ENCODE data around the gene PDE1C. TPM values are rescaled to one million over a fixed set of nuclear protein-coding genes. Genes with fewer than 3 reads are reported as not detected.

The PDE1C gene
- total RNA-seq, 1 donor from 2014 or later, result 0.26 TPM

- Mint-ChIP-seq H3K36me3 (ENCODE audit: low read depth) (no peaks in the 10 kb centered on the region), H3K9me3 (no peaks in the 10 kb centered on the region), H3K27me3 (ENCODE audit: low read depth) (no peaks in the 10 kb centered on the region), H3K27ac (ENCODE audit: unreplicated experiment) (no peak overlapping the region), H3K4me1 (no peaks in the 10 kb centered on the region), H3K4me3 (no peak overlapping the region)
- no peak for TF ChIP-seq CTCF (conservative IDR thresholded peaks at IDR 0.05)
- DNase-seq (ENCODE audit: low read depth, low spot score), result no peak
These were observed 115.7 kb downstream of the PDE1C start for GRCh38 chr7:31954500-31954899.

- Mint-ChIP-seq H3K27me3 (ENCODE audit: low read depth) (no peaks in the 10 kb centered on the region), H3K27ac (ENCODE audit: unreplicated experiment) (no peak overlapping the region), H3K4me1 (no peaks in the 10 kb centered on the region), H3K9me3 (no peaks in the 10 kb centered on the region), H3K36me3 (ENCODE audit: low read depth) (no peaks in the 10 kb centered on the region), H3K4me3 (no peak overlapping the region)
- DNase-seq (ENCODE audit: low read depth, low spot score), result no peak
- no peak for TF ChIP-seq CTCF (conservative IDR thresholded peaks at IDR 0.05)
These were observed 116.8 kb downstream of the PDE1C start for GRCh38 chr7:31953432-31953831.

GRCh38 chr7:31950091-31950755 lies 120.0 kb downstream of the PDE1C start:
- no peak for TF ChIP-seq CTCF (conservative IDR thresholded peaks at IDR 0.05)
- Mint-ChIP-seq H3K27ac (ENCODE audit: unreplicated experiment) (no peak overlapping the region), H3K9me3 (peaks cover 11% of the 10 kb centered on the region), H3K4me3 (no peak overlapping the region), H3K27me3 (ENCODE audit: low read depth) (no peaks in the 10 kb centered on the region), H3K36me3 (ENCODE audit: low read depth) (peaks cover 7% of the 10 kb centered on the region), H3K4me1 (no peaks in the 10 kb centered on the region)
- no peak for DNase-seq (ENCODE audit: low read depth, low spot score)

- TF ChIP-seq CTCF (conservative IDR thresholded peaks at IDR 0.05), result no peak
- Mint-ChIP-seq H3K27ac (ENCODE audit: unreplicated experiment) (no peak overlapping the region), H3K4me1 (no peaks in the 10 kb centered on the region), H3K27me3 (ENCODE audit: low read depth) (no peaks in the 10 kb centered on the region), H3K4me3 (no peak overlapping the region), H3K36me3 (ENCODE audit: low read depth) (peaks cover 10% of the 10 kb centered on the region), H3K9me3 (peaks cover 16% of the 10 kb centered on the region)
- DNase-seq (ENCODE audit: low read depth, low spot score), result no peak
These were observed 122.2 kb downstream of the PDE1C start for GRCh38 chr7:31948029-31948428.

GRCh38 chr7:31940167-31940566 lies 130.0 kb downstream of the PDE1C start:
- Mint-ChIP-seq H3K4me3 (no peak overlapping the region), H3K9me3 (peaks cover 6% of the 10 kb centered on the region), H3K27ac (ENCODE audit: unreplicated experiment) (no peak overlapping the region), H3K36me3 (ENCODE audit: low read depth) (peaks cover 3% of the 10 kb centered on the region), H3K27me3 (ENCODE audit: low read depth) (no peaks in the 10 kb centered on the region), H3K4me1 (peaks cover 34% of the 10 kb centered on the region)
- no peak for DNase-seq (ENCODE audit: low read depth, low spot score)
- TF ChIP-seq CTCF (conservative IDR thresholded peaks at IDR 0.05), result no peak
